Neutrophil (primary cell): ENCODE results near the gene KCNIP1.
"Not testable (repeated sequence)": the region's sequence is repeated elsewhere in the genome, so short reads cannot be mapped to it uniquely, and the experiment has no call there.

Source experiments
- H3K27ac ChIP-seq: fragments of 200-600 bp; sonication (generic); 2 replicates; pipeline ENCODE4 v1.5.1; 2016; ENCODE audit warnings: mild to moderate bottlenecking, moderate library complexity
- H3K27me3 ChIP-seq: fragments of 200-600 bp; sonication (generic); 2 replicates; pipeline ENCODE4 v1.6.0; 2016; ENCODE audit warnings: mild to moderate bottlenecking
- H3K36me3 ChIP-seq: fragments of 200-600 bp; sonication (generic); 2 replicates; pipeline ENCODE4 v1.5.1; 2017
- H3K4me1 ChIP-seq, 2 experiments: fragments of 200-600 bp in 1 of 2; sonication (generic) in 1 of 2; 1 replicate in 1 of 2; 2 replicates in 1 of 2; pipeline versions ENCODE4 v1.5.1 to v1.6.1; 2013 to 2016; ENCODE audit warnings: low read depth in 1 of 2, low read length in 1 of 2, mild to moderate bottlenecking in 1 of 2, moderate library complexity in 1 of 2; ENCODE audit not compliant: control insufficient read depth in 1 of 2, insufficient read depth in 1 of 2
- H3K4me3 ChIP-seq, 2 experiments: fragments of 200-600 bp in 1 of 2; sonication (generic) in 1 of 2; 1 replicate in 1 of 2; 2 replicates in 1 of 2; pipeline ENCODE4 v1.5.1; 2013 to 2016; ENCODE audit warnings: low read depth in 1 of 2, low read length in 1 of 2, mild to moderate bottlenecking in 1 of 2, moderate library complexity in 1 of 2
- H3K9me3 ChIP-seq: fragments of 200-600 bp; sonication (generic); 2 replicates; pipeline ENCODE4 v1.5.1; 2016
- TF ChIP-seq, protein P1 (sequence below): fragments of 200-600 bp; sonication (generic); IDR thresholded peaks from 2 replicates; pipeline ENCODE4 v1.5.1; 2016; ENCODE audit warnings: antibody characterized with exemption

KCNIP1 gene

DNA sequence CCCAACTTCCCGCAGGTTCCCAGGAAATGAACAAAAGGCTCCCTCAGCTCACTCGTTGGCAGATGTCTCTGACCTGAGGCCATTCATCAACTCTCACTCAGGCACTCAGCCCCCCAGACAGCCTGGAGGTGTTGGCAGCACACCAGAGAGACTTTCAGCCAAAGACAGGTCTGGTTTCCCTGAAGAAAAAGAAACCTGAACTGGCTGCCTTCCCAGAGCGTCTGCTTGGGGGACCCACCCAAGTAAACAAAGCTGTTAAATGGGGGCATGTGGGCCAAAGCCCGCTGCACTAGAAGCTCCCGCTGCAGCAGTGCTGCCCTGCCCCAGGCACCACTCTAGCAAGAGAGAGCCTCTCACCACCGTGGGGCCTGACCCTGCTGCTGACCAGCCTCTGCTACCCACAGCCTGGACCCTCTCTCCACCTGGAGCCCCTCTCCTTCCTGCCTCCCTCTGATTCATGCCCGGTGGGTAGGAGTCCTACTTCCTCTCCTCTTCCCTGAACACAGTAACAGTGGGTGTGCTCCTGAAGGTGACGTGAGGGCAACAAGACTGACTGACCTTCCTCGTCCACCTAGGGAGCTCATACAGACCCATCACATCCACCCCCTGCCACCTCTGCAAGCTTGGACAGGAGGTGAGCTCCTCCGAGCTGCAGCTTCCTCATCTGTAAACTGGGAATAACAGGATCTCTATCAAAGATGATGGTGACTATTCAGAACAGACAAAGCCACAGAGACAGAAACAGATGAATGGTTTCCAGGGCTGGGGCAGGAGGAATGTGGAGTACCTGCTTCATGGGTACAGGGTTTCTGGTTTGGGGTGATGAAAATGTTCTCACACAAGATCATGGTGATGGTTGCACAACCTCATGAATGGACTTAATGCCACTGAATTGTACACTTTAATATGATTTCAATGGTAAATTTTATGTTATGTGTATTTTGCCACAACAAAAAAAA, 248.7 kb downstream of the KCNIP1 start:
- H3K9me3 ChIP-seq = no peaks in the 10 kb centered on the region
- TF ChIP-seq, protein P1, sequence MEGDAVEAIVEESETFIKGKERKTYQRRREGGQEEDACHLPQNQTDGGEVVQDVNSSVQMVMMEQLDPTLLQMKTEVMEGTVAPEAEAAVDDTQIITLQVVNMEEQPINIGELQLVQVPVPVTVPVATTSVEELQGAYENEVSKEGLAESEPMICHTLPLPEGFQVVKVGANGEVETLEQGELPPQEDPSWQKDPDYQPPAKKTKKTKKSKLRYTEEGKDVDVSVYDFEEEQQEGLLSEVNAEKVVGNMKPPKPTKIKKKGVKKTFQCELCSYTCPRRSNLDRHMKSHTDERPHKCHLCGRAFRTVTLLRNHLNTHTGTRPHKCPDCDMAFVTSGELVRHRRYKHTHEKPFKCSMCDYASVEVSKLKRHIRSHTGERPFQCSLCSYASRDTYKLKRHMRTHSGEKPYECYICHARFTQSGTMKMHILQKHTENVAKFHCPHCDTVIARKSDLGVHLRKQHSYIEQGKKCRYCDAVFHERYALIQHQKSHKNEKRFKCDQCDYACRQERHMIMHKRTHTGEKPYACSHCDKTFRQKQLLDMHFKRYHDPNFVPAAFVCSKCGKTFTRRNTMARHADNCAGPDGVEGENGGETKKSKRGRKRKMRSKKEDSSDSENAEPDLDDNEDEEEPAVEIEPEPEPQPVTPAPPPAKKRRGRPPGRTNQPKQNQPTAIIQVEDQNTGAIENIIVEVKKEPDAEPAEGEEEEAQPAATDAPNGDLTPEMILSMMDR = no peak
- no peaks in the 10 kb centered on the region for H3K36me3 ChIP-seq
- no peak overlapping the region for H3K4me3 ChIP-seq
- H3K27ac ChIP-seq = no peak overlapping the region
- H3K4me1 ChIP-seq = no peaks in the 10 kb centered on the region
- H3K27me3 ChIP-seq = peaks cover 30% of the 10 kb centered on the region

DNA sequence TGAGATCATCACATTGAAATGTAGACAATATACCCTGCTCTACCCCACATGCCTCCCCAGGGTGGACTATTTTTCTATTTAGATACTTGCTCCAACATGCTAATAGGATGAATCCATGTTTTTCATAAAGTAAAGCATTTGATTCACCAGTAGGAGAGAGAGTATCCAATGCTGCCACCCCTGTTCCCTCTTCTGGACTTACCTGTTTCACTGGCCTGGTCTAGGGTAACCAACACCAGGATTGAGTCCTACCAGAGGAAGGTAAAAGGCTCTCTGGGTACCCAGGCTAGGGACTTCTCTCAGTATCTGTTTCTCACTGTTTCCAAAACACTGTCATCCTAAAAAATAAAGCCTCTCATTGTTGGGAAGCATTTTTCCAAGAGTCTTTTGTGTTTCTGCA, 249.5 kb downstream of the KCNIP1 start:
- Histone ChIP-seq H3K9me3 (no peaks in the 10 kb centered on the region), H3K36me3 (no peaks in the 10 kb centered on the region), H3K27me3 (peaks cover 25% of the 10 kb centered on the region), H3K27ac (no peak overlapping the region), H3K4me3 (no peak overlapping the region), H3K4me1 (no peaks in the 10 kb centered on the region)
- TF ChIP-seq, protein P1 = no peak

DNA sequence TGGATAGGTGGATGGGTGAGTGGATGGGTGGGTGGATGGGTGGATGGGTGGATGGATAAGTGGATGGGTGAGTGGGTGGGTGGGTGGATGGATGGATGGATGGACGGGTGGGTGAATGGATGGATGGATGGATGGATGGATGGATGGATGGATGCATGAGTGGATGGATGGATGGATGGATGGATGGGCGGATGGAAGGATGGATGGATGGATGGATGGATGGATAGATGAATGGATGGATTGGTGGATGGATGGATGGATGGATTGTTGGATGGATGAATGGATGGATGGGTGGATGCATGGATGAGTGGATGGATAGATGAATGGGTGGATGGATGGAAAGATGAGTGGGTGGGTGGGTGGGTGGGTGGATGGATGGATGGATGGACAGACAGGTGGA, 250.7 kb downstream of the KCNIP1 start:
- not testable (repeated sequence) for H3K27ac ChIP-seq, H3K36me3 ChIP-seq, H3K4me1 ChIP-seq, H3K9me3 ChIP-seq, H3K4me3 ChIP-seq
- peaks cover 25% of the 10 kb centered on the region for H3K27me3 ChIP-seq

DNA sequence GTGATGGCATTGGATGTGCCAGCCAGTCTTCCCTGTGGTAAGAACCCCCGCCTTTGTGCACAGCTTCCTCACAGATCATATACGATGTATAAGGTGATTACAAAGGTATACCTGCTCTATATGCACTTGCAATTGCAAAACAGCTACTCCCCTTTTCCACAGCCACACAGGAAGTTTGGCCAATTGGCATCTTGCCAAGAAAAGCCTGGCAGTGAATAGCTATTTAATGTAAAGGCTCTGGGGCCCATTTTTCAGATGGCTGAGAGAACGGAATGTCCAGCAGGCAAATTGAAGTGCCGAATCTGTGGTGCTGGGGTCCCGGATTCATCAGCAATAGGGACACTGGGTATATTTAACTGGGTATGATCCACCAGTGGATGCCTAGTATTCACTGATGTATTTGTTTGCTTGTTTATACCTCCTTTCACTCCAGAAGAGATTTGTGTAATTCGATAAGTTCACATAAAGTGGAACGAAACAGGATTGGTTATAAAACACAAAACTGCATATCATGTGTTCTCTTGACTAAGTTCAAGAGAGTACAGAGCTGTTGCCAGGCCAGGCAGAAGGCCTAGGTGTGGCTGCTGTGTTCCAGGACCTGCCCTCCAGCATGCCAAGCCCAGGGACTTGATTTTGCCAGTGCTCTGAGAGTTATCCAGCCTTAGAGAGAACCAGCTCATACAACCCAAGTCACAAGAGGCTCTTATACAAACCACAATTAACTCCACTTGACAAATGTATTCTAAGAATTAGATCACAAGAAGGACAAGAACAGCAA, 252.0 kb downstream of the KCNIP1 start:
- no peaks in the 10 kb centered on the region for H3K9me3 ChIP-seq
- TF ChIP-seq, protein P1 = no peak

DNA sequence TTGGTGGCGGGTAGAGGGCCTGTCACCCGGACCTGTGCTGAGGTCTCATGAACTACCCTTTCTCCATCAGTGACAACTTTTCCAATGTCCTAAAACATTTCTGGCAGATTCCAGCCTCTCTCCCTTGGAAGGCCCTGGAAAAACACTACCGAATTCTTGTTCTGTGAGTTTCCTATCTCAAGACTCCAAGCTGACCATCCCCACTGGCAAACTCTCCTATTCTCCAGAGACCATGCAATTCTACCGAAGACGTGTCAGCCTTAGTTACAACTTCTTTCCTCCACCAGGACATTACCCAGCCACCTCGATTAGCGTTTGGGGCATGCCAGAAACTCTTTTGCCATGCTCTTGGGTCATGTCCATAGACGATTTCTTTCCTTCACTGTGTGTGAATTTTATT, 252.9 kb downstream of the KCNIP1 start:
- H3K27ac ChIP-seq = no peak overlapping the region
- no peak overlapping the region for H3K4me3 ChIP-seq
- H3K9me3 ChIP-seq = no peaks in the 10 kb centered on the region
- H3K4me1 ChIP-seq = no peaks in the 10 kb centered on the region
- H3K27me3 ChIP-seq = peaks cover 14% of the 10 kb centered on the region
- no peaks in the 10 kb centered on the region for H3K36me3 ChIP-seq
- TF ChIP-seq, protein P1 = no peak

More for the DNA sequence above, 252.0 kb downstream of the KCNIP1 start:
- Histone ChIP-seq H3K27me3 (peaks cover 22% of the 10 kb centered on the region), H3K36me3 (no peaks in the 10 kb centered on the region), H3K27ac (no peak overlapping the region), H3K4me1 (no peaks in the 10 kb centered on the region), H3K4me3 (no peak overlapping the region)

DNA sequence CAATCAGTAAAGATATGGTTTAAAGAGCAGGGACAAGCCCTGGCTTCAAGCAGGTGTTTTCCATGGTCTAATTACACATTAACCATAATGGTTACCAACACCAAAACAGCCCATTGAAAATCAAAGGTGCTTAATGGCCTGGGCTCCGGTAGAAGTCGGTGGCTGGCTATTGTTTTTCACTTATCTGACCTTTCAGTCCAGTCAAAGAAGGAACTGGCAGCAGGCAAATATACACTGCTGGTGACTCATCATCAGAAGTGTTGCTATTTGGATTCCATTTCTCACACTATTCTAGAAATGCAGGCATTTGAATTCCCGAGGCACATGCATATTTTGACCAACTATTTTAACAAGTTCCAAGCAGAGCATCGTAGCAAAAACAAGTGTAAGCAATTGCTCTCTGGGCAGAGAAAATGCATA, 253.4 kb downstream of the KCNIP1 start:
- Histone ChIP-seq H3K9me3 (no peaks in the 10 kb centered on the region), H3K4me1 (no peaks in the 10 kb centered on the region), H3K27ac (no peak overlapping the region), H3K4me3 (no peak overlapping the region), H3K36me3 (no peaks in the 10 kb centered on the region), H3K27me3 (peaks cover 10% of the 10 kb centered on the region)
- TF ChIP-seq, protein P1 = no peak
